NCI-H2171 treated with DMSO at 0.1 percent for 48 hours (cell line): Measurements from ENCODE around the gene CACNB2.
"Not testable (repeated sequence)": the region's sequence is repeated elsewhere in the genome, so short reads cannot be mapped to it uniquely, and the experiment has no call there.

Source experiments
- DNase-seq: peaks from one replicate; lab custom pipeline; 2025; lab: John Stamatoyannopoulos, UW

CACNB2 gene

DNA sequence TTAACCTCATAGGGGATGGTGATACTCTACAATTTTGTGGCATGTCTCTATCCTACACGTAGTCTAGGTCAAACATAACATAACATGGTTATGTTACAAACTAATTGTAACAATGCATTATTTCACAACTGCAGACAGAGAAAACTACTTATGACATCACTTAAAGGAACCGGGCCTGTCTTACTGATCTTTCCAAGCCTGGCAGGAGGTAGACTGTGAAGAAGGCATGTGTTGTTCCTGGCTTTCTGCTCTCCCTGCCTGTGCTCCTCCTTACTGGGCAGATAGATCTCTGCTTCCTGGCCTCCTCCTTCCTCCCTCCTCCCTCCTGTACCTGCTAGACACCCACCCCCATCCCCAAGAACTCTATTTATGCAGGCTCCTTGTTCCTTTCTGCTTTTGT lies 5.4 kb downstream of the CACNB2 start:
- no peak for DNase-seq

DNA sequence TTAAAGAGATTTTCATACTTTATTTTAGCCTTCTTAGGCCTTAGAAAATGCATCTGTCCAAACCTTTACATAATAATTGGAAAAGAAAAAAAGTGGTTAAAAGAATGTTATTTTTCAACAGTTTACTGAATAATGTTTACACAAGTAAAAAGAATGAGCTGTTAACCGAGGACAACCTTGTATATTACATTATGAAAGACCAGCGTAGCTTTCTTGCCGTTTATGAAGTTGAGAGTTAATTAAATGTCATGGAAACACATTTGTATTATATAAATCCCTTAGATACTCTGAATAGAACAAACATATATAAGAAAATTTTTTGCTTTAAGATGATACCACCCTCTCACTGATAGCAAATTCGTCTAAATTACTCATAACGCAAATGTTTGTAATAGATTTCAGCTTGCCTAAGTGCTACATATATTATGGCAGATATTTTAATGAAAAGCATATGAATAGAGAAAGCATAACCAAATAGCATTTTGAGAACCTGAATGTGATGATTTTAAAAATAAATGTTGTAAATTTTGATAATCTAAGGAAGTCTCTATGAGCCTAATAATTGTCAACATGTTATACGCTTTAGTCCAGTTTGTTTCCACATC lies 9.1 kb downstream of the CACNB2 start:
- no peak for DNase-seq

DNA sequence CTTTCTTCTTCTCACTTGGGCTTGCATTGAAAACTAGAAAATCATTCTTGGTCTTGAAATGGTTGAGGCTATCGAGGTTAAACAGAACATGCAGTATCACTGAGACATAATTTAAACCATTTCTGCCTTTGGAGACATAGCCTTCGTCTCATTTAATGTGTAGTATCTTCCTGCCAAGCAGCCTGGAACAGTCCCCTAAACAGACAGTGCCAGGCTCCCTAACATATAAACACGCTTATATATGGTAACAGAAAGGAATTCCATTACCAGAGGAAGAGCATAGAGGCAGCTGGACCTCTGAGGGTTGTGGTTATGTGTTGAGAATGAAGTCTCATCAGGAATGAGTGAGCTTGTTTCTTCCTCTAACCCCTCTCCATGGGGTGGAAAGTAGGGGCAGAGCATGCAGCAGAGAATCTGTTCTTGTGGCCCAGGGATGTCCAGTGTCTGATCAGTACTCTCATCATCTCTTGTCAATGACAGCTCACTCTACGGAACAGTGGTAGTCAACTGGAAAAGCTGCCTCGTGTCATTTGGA lies 11.2 kb downstream of the CACNB2 start:
- DNase-seq, result no peak

DNA sequence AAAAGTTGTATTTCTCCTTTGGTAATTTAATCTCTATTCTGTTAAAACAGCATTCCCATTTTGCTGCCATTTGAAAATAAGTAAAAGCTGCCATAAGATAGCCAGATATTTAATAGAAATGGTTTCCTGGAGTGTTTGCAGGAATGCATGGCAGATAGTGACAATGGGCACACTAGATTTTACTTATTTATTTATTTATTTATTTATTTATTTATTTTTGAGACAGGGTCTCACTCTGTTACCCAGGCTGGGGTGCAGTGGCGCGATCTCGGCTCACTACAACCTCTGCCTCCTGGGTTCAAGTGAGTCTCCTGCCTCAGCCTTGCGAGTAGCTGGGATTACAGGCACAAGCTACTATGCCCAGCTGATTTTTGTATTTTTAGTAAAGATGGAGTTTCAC lies 13.2 kb downstream of the CACNB2 start:
- DNase-seq, result not testable (repeated sequence)

DNA sequence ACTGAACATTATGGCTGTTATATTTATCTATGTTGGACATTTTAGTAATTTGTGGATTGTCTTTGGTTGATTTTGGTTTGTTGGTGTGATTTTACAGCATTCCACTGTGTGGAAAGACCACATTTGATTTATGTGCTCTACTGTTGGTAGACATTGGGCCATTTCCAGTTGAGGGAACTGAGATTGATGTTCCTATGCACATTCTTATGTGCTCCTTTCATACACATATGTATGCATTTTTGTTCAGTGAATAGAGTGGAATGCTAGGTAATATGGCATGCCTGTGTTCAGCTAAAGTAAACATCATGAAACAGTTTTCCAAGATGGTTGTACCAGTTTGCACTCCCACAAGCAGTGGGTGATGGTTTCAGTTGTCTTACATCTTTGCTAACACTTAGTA lies 15.1 kb downstream of the CACNB2 start:
- no peak for DNase-seq

DNA sequence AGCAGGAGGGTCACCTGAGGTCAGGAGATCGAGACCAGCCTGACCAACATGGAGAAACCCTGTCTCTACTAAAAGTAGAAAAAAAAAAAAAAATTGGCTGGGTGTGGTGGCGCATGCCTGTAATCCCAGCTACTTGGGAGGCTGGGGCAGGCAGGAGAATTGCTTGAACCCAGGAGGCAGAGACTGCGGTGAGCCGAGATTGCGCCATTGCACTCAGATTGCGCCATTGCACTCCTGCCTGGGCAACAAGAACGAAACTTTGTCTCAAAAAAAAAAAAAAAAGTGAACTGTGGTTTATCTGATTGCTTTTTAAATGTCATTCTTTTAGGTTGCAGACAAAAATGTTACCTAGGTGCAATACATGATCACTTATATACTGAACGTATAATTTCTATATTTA lies 16.6 kb downstream of the CACNB2 start:
- DNase-seq, result not testable (repeated sequence)

DNA sequence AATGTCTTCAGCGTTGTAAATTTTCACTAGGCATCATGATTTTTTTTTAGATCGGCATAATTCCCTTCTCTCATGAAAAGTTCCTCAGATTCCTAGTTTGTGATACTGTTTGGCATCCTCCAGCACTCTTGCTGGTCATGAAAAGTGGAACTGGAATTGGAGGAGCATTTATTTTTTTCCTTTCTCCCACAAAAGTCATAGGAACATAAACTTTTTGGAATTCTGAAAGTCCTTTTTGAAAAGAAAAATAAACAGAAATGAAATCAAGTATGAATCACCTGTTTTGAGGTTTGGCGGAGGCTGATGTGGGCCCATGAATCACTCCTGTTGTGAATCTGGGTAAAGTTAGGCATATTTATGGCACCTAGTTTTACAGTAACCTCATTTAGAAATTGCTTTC lies 17.7 kb downstream of the CACNB2 start:
- DNase-seq, result no peak

DNA sequence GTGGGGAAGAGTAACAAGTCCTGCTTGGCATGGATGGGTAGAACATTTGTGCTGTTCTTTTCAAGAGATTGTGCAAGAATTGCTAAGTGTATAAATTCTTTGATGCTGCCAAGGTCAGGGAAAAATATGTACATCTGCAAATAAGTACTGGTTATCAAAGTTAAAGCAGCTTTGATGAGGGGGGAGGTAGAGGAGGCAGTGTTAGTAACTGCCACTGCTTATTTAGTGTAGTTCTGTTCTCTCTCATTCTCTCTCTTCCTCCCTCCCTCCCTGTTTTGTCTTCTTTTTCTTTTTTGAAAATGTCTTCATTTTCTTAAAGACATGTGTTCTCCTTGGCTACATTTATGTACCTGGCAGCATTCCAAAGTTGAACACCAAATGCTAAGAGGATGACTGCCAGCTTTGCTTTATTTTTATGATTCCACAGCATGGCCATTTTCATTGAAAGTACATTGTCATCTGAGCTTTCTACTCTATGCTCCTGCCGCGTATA lies 18.6 kb downstream of the CACNB2 start:
- peak; percentile 5 for DNase-seq

DNA sequence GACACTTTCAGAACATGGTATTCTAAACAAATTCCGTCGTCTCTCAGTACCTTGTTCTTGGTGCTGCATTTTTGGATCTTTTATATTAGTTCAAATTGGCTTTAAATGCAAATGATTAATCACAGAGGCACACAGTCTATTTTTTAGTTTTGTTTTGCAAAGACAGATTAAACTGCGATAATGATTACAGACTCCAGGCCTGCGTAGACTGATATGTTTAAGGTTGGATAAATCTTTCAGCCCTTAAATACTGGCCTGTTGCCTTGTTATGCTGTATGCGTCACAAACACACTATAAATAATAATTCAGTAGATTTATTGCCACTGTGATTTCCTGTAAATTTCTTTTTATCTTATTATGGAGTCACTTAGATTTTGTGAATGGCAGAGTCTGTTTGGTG lies 19.3 kb downstream of the CACNB2 start:
- no peak for DNase-seq

DNA sequence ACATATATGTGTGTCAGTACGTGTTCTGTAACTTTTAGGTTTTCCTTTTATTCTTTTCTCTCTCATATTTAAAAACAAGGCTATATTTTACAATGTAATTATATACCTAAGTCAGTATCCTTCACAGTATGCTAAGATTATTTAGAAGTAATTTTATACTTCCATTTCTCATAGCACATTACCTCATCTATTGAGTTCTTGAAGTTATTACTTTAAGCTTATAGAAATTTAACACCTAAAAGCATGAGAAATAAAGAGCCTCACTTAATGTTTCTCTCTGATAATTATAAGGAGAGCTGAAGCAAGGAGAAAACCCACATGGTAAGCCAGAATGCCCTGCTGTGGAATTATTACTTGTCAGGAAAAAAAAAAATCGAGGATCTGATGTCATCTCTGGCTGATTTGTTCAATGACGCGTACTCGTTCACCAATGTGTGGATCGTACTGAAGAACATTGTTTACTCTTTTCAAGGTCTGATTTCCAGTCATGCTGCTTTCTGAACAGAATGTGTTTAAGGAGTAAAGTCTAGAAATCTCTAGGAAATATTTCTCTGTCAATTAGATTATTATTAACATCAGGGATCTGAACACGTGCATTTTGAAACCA lies 21.9 kb downstream of the CACNB2 start:
- DNase-seq, result peak; percentile 8

DNA sequence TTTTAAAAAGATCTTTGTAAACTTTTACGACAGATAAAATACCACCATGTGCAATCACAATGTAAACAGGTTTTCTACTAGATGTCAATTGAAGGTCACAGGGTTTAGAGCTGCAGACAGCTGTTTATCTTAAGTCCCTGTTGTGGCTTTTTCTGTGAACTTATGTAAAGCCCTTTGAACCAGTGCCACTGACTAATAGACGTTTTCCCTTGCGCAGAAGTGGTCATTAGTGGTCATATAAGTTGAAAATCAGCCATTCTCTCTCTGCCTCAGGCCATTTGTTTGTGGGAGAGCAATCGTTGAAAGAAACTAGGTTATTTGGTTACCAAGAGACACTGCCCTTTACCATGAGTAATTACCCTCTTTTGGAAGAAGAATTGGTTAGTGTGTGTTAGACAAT lies 23.9 kb downstream of the CACNB2 start:
- DNase-seq, result no peak

DNA sequence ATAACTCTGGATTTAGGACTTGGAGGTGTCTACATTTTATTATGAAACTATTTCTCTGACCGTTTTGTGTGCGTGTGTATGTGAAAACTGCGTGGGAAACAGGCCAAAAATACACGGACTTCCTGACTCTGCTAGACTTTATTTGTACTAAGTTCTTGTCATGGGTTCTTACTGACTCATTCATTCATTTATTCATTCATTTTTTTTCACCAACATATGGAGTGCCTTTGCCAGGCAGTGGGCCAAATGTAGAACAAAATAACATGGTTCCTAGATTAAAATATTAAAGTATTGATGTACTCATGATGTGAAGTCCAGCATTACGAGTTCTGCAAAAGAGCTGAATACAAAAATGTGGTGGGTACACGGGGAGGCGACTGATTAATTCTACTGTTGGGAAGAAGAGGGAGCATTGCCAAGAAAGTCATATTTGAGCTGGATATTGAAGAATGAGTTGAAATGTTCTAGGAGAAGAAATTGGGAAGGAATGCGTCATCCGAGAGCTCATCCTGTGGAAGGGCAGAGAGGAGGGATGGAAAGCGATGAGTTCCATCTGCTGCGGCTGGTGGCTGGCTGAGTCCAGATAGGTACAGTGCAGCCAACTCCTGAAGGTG lies 24.6 kb downstream of the CACNB2 start:
- DNase-seq, result no peak

DNA sequence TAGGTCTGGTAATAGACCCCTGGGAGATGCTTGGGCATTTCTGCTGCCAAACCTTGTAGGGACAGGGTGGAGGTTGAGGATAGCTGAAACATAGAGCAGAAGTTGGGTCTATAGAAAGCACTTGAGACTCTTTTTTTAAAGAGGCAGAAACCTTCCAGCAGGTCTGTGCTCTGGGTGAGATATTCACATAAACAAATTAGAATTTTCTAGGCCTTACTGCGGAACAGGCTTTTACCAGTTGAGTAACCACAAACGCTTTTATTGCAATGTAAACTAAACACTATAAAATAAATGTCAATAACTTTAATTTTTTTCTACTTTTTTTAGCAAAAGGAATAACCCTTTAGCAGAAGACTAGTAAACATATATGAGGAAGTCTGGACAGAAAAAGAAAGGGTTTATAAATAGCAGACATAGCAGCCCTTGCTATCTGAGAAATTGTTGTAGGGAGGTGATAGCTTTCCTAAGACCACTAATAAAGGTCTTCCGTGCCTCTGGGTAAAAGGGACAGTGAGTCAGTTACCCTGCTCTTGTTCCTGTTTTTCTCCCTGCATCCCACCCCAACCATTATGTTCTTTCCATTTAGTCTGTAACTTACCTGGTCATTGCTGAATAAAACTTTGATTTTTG lies 38.7 kb downstream of the CACNB2 start:
- no peak for DNase-seq

DNA sequence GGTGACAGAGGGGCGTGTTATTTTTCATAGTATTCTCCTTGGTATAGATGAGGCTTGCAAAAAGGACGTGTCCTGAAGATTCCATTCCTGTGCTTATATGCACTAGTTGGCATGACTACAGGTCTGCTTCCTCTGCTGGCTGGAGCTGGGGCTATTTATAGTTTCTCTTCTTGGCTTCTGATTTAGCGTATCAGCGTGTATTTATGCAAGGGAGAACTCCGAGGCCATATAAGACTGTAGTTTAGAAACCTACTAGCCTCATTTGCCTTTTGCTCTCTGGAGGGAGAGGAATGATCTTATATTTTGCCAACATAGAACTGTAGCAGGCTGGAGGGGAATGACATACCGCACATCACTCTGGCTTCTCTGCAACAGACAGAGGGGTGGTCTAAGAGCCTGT lies 39.7 kb downstream of the CACNB2 start:
- DNase-seq, result no peak

DNA sequence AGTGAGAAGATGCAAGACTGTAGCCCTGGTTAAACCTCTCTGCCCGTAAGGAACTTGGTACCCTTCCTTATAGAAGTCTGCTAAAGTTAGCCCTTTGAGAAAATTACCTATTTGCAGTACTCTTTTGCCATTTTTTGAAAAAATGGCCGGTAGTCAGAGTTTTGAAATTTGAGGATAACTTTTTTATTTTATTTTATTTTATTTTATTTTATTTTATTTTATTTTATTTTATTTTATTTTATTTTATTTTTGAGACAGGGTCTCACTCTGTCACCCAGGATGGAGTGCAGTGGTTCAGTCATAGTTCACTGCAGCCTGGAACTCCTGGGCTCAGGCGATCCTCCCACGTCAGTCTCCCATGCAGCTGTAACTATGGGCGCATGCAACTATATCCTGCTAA lies 41.2 kb downstream of the CACNB2 start:
- DNase-seq, result not testable (repeated sequence)

DNA sequence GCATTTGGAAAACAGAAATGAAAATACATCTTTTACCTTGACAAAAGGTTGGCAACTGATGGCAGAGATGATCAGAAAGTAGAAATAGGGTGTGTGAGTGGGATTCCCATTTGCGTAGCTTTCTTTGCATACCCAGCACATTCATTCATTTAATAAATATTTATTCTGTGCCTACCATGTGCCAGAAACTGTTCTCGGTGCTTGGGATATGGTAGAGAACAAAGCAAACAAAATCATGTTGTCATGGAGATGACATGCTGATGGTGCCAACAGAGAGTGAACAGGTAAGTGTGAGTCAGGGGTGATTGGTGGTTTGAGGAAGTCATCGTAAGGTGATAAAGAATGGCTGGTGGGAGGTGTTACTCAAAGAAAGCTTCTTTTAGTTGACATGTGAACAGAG lies 45.4 kb downstream of the CACNB2 start:
- DNase-seq, result no peak

DNA sequence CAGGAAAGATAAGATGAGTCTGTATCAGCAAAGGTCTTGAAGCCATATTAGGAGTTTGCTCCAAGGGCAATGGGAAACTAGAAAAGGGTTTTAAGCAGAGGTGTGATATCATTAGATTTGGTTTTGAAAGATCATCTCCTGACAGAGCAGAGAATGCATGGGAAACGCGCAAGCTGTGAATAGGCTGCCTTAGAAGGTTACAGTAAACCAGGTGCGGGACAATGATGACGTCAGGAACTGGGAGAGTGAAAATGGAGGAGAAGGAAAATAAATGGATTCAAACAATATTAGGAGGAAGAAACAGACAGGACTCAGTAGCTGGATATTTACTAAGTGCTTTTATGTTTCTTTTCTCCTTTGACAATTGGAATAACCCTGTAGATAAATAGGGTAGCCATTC lies 50.6 kb downstream of the CACNB2 start:
- no peak for DNase-seq

DNA sequence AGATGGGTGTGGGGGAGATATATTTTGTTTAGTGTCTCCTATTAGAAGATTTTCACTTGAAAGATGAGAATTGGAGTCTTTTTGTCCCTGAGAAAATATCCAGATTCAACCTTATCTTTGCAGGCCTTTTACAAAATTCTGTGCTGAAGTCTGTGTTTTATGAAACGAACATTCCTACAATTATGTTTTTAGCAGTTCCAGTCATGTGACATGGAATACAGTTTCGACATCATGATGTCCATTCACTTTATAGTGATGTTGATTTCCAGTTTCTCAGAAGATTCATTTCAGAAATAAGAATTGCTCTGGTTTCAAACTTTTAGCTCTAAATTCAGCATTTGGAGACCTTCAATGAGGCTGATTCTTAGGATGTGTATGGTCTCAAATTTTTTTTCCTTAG lies 54.4 kb downstream of the CACNB2 start:
- no peak for DNase-seq

DNA sequence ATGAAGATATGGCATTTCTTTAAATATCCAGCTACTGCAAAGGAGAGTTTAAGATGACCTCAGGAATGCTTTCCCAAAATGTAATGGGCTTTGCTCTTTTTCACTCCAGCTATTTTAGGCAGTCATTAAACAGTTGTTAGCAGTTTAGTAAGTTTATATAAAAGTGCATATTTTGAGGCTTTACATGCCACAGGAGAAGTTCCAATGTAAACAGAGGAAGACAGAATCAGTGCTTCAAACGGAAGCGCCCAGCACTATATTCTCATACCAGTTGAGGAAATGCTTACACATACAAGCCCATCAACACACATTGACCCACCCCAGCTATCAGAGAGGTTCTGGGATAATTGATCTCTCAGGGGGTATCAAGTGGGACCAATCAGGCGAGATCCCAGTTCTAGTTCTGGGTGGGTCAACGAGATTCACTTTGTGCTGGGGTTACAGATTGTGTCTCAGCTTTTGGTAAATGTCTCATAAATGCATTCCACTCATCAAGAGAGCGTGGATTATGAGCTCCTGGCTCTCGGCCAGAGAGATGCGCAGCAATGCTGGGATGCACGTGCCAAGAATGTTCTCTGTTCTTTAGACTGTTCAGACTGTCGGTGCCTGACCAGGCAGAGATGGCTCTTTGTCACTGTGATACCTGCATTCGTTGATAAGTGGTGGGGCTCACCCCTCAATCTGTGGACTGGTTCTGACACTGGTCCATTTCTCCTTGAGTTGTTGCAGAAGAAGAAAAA lies 55.0 kb downstream of the CACNB2 start:
- no peak for DNase-seq

DNA sequence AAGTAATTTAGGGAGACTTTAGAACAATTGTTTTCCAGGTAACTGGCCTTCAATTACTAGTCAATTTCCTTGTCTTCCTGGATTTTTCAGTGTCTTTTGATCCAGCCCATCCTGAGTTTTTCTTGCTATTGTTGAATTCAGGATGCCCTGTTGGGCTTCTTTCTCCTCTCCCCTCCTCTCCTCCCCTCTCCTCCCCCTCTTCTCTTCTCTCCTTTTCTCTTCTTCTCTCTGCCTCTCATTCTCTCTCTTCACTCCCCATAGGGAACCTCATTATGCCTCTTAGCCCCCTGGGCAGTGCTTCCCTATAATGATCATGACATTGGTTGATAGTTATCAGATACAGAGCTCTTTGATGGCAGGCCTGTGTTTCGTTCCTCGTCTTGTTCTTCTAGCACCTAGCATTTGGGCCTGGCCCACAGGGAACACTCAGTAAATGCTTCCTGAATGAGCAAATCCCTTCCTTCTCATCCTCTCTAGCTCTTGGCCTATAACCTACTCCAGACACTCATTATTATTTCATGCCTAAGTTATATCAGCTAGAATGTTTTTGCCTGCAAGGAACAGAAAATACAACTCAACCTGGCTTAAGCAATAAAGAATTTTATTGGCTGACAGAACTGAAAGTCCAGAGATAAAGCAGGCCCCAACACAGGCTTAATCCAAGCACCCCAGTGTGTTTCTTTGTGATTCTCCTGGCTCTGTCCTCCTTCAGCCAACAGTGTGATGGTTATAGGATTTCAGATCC lies 56.8 kb downstream of the CACNB2 start:
- DNase-seq, result no peak

DNA sequence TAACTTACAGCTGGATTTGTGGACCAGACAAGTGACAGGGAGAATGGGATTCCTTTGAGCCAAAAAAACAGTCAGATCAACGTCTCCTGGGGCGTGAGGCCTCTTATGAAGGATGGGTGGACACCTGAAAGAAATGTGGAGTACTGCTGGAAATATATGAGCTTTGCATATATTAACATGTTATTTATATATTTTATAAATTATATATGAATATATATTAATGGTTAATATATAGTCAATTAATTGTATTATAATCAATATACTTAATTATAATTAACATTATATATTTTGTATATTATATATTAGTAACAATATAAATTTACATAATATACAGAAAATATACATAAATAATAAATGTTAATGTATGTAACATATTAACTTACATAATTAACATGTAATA lies 57.5 kb downstream of the CACNB2 start:
- no peak for DNase-seq

DNA sequence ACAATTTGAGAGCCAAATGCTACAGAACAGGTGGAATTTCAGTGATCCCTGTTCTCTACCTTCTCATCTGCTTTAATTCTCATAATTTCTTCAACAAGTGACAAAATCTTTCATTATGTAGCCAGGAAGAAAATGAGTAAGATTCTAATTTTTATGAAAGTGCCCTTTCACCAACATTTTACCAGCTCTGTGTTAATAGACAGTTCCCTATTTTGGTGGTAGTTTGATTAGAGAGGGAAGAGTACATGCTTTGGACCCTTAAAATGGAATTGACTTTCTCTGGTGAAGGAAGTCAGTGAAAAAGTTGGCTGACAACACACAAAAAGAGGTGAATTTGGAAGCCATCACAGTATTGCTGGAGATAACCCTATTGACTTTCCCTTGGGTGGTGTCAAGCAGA lies 61.7 kb downstream of the CACNB2 start:
- DNase-seq, result no peak
